Upper lobe of right lung (tissue), 1 donor: ENCODE data around the gene POLR2L. TPM values are rescaled to one million over a fixed set of nuclear protein-coding genes. Genes with fewer than 3 reads are reported as not detected.

ENCODE experiments used
- ATAC-seq: fragments of 200-7000 bp; cut with Tn5 transposase; one replicate; pipeline ENCODE4 v1.9.1; 2020; ENCODE audit warnings: mild to moderate bottlenecking, moderate library complexity
- DNase-seq: peaks from one replicate; pipeline ENCODE4 v3.0.0-alpha.2; 2020
- H3K27ac ChIP-seq: fragments of 200-600 bp; one replicate; pipeline ENCODE4 v1.8.0; 2022
- H3K27me3 ChIP-seq: fragments of 200-600 bp; one replicate; pipeline ENCODE4 v1.8.0; 2022; ENCODE audit warnings: mild to moderate bottlenecking
- H3K36me3 ChIP-seq: fragments of 200-600 bp; one replicate; pipeline ENCODE4 v1.8.0; 2022
- H3K4me1 ChIP-seq: fragments of 200-600 bp; one replicate; pipeline ENCODE4 v1.8.0; 2022
- H3K4me3 ChIP-seq: fragments of 200-600 bp; one replicate; pipeline ENCODE4 v1.8.0; 2022; ENCODE audit warnings: mild to moderate bottlenecking
- H3K9me3 ChIP-seq: fragments of 200-600 bp; one replicate; pipeline ENCODE4 v1.8.0; 2022
- intact Hi-C: fragments of 100-400 bp; cut with DNase I; formaldehyde crosslinking; loops from one replicate; pipeline ENCODE4 v1.11.0; 2022
- total RNA-seq: library from RNA; stranded (reverse); fragmentation: NEBNext Ultra II Directional; extraction: Animal tissue kit (Norgen Biotek cat#: 25700); gene quantifications from one replicate; pipeline ENCODE4 v1.2.1, GENCODE V29; 2021
- TF ChIP-seq, protein P1 (sequence below): fragments of 200-600 bp; IDR thresholded peaks from one replicate; pipeline ENCODE4 v1.8.0; 2022; ENCODE audit warnings: antibody characterized with exemption
- donor health status: DM: no; HTN: yes; CAD: no; lungs with severe emphysema.

The POLR2L gene
- total RNA-seq, 1 donor from 2014 or later = 138 TPM

- no peaks in the 10 kb centered on the region for H3K9me3 ChIP-seq
- TF ChIP-seq, protein P1, sequence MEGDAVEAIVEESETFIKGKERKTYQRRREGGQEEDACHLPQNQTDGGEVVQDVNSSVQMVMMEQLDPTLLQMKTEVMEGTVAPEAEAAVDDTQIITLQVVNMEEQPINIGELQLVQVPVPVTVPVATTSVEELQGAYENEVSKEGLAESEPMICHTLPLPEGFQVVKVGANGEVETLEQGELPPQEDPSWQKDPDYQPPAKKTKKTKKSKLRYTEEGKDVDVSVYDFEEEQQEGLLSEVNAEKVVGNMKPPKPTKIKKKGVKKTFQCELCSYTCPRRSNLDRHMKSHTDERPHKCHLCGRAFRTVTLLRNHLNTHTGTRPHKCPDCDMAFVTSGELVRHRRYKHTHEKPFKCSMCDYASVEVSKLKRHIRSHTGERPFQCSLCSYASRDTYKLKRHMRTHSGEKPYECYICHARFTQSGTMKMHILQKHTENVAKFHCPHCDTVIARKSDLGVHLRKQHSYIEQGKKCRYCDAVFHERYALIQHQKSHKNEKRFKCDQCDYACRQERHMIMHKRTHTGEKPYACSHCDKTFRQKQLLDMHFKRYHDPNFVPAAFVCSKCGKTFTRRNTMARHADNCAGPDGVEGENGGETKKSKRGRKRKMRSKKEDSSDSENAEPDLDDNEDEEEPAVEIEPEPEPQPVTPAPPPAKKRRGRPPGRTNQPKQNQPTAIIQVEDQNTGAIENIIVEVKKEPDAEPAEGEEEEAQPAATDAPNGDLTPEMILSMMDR = no peak
- H3K4me1 ChIP-seq = peaks cover 6% of the 10 kb centered on the region
- no peak for ATAC-seq
- H3K4me3 ChIP-seq = no peak overlapping the region
- intact Hi-C loops = no loop called here
- H3K36me3 ChIP-seq = peaks cover 29% of the 10 kb centered on the region
- no peak for DNase-seq
- H3K27ac ChIP-seq = no peak overlapping the region
- H3K27me3 ChIP-seq = no peaks in the 10 kb centered on the region
Observed at GRCh38 chr11:863023-863909, 20.9 kb upstream of the POLR2L start.

DNA sequence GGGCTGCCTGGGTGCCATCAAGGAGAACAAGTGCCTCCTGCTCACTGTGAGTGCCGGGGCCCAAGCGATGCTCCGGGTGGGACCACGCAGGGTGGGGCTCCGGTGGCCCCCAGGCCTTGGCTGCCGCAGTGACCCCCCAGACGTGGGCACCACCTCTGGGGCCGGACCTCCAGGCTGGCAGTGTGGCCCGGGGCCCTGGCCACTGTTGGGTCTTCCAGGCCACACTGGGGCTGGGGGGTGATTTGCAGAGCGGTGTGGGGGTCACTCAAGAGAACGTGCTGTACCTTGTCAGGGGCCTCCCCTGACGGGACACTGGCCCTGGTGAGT, 20.3 kb upstream of the POLR2L start:
- H3K27ac ChIP-seq = no peak overlapping the region

DNA sequence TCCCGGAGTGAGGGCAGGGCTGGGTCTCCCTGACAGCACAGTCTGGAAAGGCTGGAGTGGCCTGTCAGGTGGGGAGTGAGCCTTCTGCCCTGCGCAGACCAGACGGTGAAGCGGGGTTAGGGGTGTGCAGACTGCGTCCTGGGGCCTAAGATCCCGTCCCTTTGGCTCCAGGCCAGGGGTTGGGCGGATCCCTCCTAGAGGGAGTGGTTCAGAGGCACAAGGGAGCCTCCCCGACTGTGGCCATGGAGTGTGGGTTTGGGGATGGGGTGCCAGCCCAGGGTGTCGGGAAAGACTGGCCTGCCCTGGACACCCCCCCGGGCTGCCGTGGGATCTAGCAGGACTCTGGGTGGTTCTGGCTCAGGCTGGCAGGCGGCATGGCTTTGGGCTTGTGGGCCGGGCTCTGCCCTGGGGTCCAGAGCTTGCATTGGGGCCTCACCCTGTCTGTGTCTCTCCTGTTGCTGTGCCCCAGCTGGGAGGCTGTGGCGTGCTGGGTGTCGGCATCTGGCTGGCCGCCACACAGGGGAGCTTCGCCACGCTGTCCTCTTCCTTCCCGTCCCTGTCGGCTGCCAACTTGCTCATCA, 19.8 kb upstream of the POLR2L start:
- Histone ChIP-seq H3K27ac (no peak overlapping the region), H3K36me3 (peaks cover 28% of the 10 kb centered on the region), H3K9me3 (no peaks in the 10 kb centered on the region), H3K4me1 (peaks cover 6% of the 10 kb centered on the region), H3K27me3 (no peaks in the 10 kb centered on the region), H3K4me3 (no peak overlapping the region)
- ATAC-seq (no peak), DNase-seq (no peak)
- TF ChIP-seq, protein P1 = no peak
- intact Hi-C loops = no loop called here

More for the DNA sequence above, 20.3 kb upstream of the POLR2L start:
- Histone ChIP-seq H3K27me3 (no peaks in the 10 kb centered on the region), H3K36me3 (peaks cover 29% of the 10 kb centered on the region), H3K4me1 (peaks cover 6% of the 10 kb centered on the region), H3K4me3 (no peak overlapping the region), H3K9me3 (no peaks in the 10 kb centered on the region)
- ATAC-seq = no peak
- no peak for DNase-seq
- TF ChIP-seq, protein P1 = no peak
- intact Hi-C loops = no loop called here

- no peak for ATAC-seq
- H3K27ac ChIP-seq = no peak overlapping the region
- intact Hi-C loops = no loop called here
Observed at GRCh38 chr11:861105-861479, 18.8 kb upstream of the POLR2L start.

GRCh38 chr11:860234-861104, 18.1 kb upstream of the POLR2L start:
- H3K9me3 ChIP-seq = no peaks in the 10 kb centered on the region
- H3K4me3 ChIP-seq = no peak overlapping the region
- TF ChIP-seq, protein P1 = no peak
- H3K36me3 ChIP-seq = peaks cover 11% of the 10 kb centered on the region
- H3K4me1 ChIP-seq = peaks cover 6% of the 10 kb centered on the region
- H3K27me3 ChIP-seq = no peaks in the 10 kb centered on the region
- DNase-seq (no peak), ATAC-seq (no peak)
- no peak overlapping the region for H3K27ac ChIP-seq
- intact Hi-C loops = no loop called here

More at GRCh38 chr11:861105-861479, 18.8 kb upstream of the POLR2L start:
- H3K4me1 ChIP-seq = peaks cover 6% of the 10 kb centered on the region
- H3K9me3 ChIP-seq = no peaks in the 10 kb centered on the region
- no peaks in the 10 kb centered on the region for H3K27me3 ChIP-seq
- H3K36me3 ChIP-seq = peaks cover 17% of the 10 kb centered on the region
- no peak overlapping the region for H3K4me3 ChIP-seq
- TF ChIP-seq, protein P1 = no peak
- DNase-seq = no peak
